Measurements from ENCODE around the gene LRCH2. TPM values are rescaled to one million over a fixed set of nuclear protein-coding genes. Genes with fewer than 3 reads are reported as not detected.

The LRCH2 gene, protein sequence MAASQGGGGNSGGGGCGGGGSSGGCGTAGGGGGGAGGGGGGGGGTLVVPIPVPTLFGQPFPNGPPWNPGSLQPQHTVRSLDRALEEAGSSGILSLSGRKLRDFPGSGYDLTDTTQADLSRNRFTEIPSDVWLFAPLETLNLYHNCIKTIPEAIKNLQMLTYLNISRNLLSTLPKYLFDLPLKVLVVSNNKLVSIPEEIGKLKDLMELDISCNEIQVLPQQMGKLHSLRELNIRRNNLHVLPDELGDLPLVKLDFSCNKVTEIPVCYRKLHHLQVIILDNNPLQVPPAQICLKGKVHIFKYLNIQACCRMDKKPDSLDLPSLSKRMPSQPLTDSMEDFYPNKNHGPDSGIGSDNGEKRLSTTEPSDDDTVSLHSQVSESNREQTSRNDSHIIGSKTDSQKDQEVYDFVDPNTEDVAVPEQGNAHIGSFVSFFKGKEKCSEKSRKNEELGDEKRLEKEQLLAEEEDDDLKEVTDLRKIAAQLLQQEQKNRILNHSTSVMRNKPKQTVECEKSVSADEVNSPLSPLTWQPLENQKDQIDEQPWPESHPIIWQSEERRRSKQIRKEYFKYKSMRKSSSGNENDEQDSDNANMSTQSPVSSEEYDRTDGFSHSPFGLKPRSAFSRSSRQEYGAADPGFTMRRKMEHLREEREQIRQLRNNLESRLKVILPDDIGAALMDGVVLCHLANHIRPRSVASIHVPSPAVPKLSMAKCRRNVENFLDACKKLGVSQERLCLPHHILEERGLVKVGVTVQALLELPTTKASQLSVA
- total RNA-seq, result 0.81 and 3.2 TPM in 2 replicates

GRCh38 chrX:115233497-115234455, at the start of gene LRCH2:
Gene LRCH2 (minus strand): TSS chrX:115234096. CDS start chrX:115234041, 55 bp downstream.

DNA sequence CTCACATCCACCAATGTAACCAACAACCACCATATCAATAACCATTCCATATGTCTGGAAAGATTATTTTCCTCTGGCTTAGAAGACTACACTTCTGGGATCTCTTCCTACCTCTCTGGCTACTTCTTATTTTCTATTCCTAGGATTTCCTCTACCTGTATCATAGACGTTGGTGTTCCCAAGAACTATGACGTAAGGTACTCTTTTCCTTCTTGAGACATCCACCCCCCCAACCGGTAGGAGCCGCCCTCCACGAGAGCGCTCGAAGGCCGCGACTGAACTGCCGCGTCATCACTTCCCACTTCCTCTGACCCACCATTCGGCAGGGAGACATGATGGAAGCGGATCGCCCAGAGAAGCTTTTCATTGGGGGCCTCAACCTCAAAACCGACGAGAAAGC, 44.8 kb downstream of the LRCH2 start, which contains the start of gene RBMXL3:
RBMXL3 (plus strand) TSS at position 301 of the 400 bp plus-strand sequence; CDS start at position 333, 32 bp downstream.

Other genes starting within 250 kb of the LRCH2 start
- gene IL13RA2, start 216.5 kb downstream of the LRCH2 start, total RNA-seq, result not detected in 2 replicates
- not detected in 2 replicates for gene RBMXL3, start 44.7 kb downstream of the LRCH2 start, total RNA-seq
- not detected in 2 replicates for gene LUZP4, start 55.6 kb upstream of the LRCH2 start, total RNA-seq

Data from mesangial cell (primary cell).